HUES6 (cell line): Measurements from ENCODE around the gene TNPO1.
A peak's percentile ranks its signal among the peaks of the same experiment; 100 is the strongest.
"Not testable (repeated sequence)": the region's sequence is repeated elsewhere in the genome, so short reads cannot be mapped to it uniquely, and the experiment has no call there.

ENCODE experiments used
- H3K27ac ChIP-seq: 2 replicates; pipeline ENCODE4 v1.7.0; 2013; ENCODE audit warnings: low read depth, mild to moderate bottlenecking, low read length, inconsistent platforms
- H3K27me3 ChIP-seq: 2 replicates; pipeline ENCODE4 v1.6.1; 2013; ENCODE audit warnings: low read length; ENCODE audit not compliant: control insufficient read depth, insufficient read depth
- H3K36me3 ChIP-seq: 2 replicates; pipeline ENCODE4 v1.6.1; 2013; ENCODE audit warnings: low read length; ENCODE audit not compliant: control insufficient read depth, insufficient read depth
- H3K4me1 ChIP-seq: 2 replicates; pipeline ENCODE4 v1.6.1; 2013; ENCODE audit warnings: low read length; ENCODE audit not compliant: control insufficient read depth, insufficient read depth
- H3K4me3 ChIP-seq: 2 replicates; pipeline ENCODE4 v1.5.1; 2013; ENCODE audit warnings: low read depth, low read length
- H3K9ac ChIP-seq: one replicate; pipeline ENCODE4 v1.6.1; 2013; ENCODE audit warnings: mild to moderate bottlenecking, low read length
- H3K9me3 ChIP-seq: 2 replicates; pipeline ENCODE4 v1.6.1; 2013; ENCODE audit warnings: low read depth, low read length; ENCODE audit not compliant: control insufficient read depth, insufficient read depth

TNPO1 gene

DNA sequence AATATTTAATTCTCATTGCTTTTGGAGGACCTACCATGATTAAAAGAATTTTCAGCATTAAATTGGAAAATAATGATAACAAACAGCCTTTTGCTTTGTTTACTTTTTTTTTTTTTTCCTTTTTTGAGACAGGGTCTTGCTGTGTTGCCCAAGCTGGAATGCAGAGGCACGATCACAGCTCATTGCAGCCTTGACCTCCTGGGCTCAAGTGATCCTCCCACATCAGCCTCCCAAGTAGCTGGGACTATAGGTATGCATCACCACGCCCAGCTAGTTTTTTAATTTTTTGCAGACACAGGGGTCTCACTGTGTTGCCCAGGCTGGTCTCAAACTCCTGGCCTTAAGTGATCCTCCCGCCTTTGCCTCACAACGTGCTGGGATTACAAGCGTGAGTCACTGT lies 23.8 kb upstream of the TNPO1 start:
- not testable (repeated sequence) for H3K27me3 ChIP-seq, H3K9me3 ChIP-seq, H3K4me3 ChIP-seq, H3K4me1 ChIP-seq, H3K36me3 ChIP-seq, H3K9ac ChIP-seq, H3K27ac ChIP-seq

DNA sequence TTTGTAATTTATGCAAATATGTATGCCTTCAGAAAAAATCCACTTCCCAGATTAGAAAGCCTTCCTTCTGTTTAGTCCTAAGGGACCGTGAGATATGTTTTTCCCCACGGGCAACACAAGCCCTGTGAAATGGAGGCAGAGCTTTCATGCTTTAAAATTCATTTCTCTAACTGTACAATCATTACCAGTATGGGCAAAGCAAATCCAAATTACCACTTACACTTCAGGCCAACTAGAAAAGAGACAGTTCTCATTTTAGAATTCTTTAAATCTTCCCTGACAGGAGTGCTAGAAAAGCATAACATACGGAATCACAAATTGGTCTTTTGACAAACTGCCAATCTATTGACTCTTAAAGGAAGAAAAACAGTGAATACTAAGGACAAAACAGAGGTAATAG lies 20.5 kb upstream of the TNPO1 start:
- Histone ChIP-seq H3K9me3 (no peaks in the 10 kb centered on the region), H3K9ac (no peak overlapping the region), H3K4me1 (peaks cover 7% of the 10 kb centered on the region; the same call in 1 of the 2 replicates), H3K27ac (no peak overlapping the region), H3K4me3 (no peak overlapping the region), H3K36me3 (no peaks in the 10 kb centered on the region), H3K27me3 (no peaks in the 10 kb centered on the region)

DNA sequence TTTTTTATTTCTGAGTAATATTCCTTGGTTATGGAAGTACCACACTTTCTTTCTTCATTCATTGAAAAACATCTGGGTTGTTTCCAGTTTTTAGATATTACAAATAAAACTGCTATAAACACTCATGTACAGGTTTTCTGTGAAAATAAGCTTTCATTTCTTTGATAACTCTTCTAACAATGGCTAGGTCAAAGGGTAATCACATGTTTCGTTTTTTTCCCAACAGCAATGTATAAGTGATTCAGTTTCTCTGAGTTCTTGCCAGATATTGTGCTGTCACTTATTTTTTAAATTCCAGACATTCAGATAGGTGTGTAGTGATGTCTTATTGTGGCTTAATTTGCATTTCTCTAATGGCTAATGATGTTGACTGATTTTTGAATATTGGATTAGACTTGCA lies 16.7 kb upstream of the TNPO1 start:
- H3K36me3 ChIP-seq = no peaks in the 10 kb centered on the region
- H3K9me3 ChIP-seq = no peaks in the 10 kb centered on the region
- H3K4me1 ChIP-seq = no peaks in the 10 kb centered on the region

DNA sequence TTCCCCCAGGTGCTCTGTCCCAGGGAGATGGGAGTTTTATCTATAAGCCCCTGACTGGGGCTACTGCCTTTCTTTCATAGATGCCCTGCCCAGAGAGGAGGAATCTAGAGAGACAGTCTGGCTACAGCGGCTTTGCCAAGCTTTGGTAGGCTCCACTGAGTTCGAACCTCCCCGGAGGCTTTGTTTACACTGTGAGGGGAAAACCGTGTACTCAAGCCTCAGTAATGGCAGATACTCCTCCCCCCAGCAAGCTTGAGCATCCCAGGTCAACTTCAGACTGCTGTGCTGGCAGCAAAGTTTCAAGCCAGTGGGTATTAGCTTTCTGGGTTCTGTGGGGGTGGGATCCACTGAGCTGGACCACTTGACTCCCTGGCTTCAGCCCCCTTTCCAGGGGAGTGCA lies 7.8 kb upstream of the TNPO1 start:
- not testable (repeated sequence) for H3K4me1 ChIP-seq, H3K27me3 ChIP-seq, H3K4me3 ChIP-seq, H3K27ac ChIP-seq, H3K9ac ChIP-seq, H3K9me3 ChIP-seq, H3K36me3 ChIP-seq

More for the DNA sequence above, 16.7 kb upstream of the TNPO1 start:
- H3K27me3 ChIP-seq = no peaks in the 10 kb centered on the region
- no peak overlapping the region for H3K27ac ChIP-seq
- H3K9ac ChIP-seq = no peak overlapping the region
- no peak overlapping the region for H3K4me3 ChIP-seq

DNA sequence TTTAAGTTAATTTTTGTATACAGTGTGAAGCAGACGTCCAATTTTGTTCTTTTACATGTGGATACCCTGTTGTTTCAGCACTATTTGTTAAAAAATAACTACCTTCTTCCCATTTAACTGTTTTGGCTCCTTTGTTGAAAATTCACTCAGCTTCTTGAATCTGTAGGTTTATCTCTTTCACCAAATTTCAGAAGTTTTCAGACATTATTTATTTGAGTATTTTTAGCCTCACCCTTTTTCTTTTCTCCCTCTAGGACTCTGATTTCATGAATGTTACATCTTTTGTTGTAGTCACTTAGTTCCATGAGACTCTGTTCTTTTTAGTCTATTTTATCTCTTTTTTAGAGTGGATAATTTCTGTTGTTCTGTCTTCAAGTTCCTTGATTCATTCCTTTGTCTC lies 4.6 kb upstream of the TNPO1 start:
- no peaks in the 10 kb centered on the region for H3K36me3 ChIP-seq
- no peaks in the 10 kb centered on the region for H3K9me3 ChIP-seq
- H3K27ac ChIP-seq = no peak overlapping the region
- H3K4me1 ChIP-seq = no peaks in the 10 kb centered on the region
- H3K9ac ChIP-seq = no peak overlapping the region
- no peaks in the 10 kb centered on the region for H3K27me3 ChIP-seq
- no peak overlapping the region for H3K4me3 ChIP-seq

DNA sequence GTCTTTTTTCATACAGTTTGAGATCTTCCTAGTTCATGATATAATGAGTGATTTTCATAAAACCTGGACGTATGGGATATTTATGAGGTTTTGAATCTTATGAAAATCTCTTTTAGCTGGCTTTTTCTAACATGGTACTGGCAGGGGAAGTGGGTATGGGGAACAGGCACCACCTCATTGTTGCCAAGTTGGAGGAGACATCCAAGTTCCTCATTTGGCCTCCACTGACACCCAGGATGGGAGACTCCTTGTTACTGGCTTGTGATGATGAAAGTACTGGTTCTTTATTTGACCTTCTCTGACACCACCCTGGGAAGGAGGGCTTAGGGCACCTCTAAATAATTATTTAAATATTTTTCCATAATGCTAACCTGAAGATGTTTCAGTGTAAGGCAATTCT lies 4.0 kb upstream of the TNPO1 start:
- Histone ChIP-seq H3K4me3 (no peak overlapping the region), H3K27ac (no peak overlapping the region), H3K36me3 (no peaks in the 10 kb centered on the region), H3K27me3 (no peaks in the 10 kb centered on the region), H3K9me3 (no peaks in the 10 kb centered on the region), H3K9ac (no peak overlapping the region), H3K4me1 (no peaks in the 10 kb centered on the region)

DNA sequence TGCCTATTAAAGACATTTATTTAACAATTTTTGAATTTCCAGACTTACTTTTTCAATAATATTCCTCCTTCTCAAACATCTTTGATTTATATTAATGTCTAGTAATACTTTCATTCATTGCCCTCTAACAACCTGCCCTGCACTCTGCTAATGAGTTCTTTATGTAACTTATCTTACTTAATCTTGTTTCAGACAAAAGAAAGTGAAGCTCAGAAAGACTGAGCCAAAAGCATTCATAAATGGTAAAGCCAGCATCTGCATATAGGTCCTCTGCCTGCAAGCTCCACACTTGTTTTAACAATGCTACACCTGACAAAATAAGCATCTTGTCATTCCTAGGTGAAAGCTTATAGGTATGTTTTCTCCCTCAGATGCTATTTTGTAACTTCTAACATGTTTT lies 2.4 kb upstream of the TNPO1 start:
- Histone ChIP-seq H3K4me3 (no peak overlapping the region), H3K9ac (no peak overlapping the region), H3K27me3 (no peaks in the 10 kb centered on the region), H3K9me3 (no peaks in the 10 kb centered on the region), H3K4me1 (peaks cover 14% of the 10 kb centered on the region), H3K36me3 (no peaks in the 10 kb centered on the region), H3K27ac (no peak overlapping the region)

DNA sequence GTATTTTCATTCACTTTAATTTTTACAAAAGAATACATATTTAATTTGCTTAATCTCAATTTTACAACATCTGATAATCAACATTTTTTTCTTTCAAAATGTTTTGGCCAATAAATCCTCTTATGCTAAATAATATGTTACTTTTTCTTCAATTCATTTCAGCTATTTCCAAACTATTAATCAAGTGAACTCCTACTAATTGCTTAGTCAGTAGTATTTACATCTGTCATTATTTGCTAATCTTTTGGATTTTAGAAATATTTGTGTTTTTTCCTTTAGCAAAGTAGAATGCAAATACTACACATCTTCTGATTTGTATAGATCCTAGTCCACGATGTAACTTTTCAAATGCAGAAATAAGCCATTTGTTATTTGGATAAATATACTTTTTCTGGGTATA lies 1.6 kb upstream of the TNPO1 start:
- H3K27me3 ChIP-seq = no peaks in the 10 kb centered on the region
- no peaks in the 10 kb centered on the region for H3K9me3 ChIP-seq
- peaks cover 19% of the 10 kb centered on the region for H3K4me1 ChIP-seq
- H3K36me3 ChIP-seq = no peaks in the 10 kb centered on the region
- H3K4me3 ChIP-seq = no peak overlapping the region
- H3K9ac ChIP-seq = no peak overlapping the region
- H3K27ac ChIP-seq = no peak overlapping the region

DNA sequence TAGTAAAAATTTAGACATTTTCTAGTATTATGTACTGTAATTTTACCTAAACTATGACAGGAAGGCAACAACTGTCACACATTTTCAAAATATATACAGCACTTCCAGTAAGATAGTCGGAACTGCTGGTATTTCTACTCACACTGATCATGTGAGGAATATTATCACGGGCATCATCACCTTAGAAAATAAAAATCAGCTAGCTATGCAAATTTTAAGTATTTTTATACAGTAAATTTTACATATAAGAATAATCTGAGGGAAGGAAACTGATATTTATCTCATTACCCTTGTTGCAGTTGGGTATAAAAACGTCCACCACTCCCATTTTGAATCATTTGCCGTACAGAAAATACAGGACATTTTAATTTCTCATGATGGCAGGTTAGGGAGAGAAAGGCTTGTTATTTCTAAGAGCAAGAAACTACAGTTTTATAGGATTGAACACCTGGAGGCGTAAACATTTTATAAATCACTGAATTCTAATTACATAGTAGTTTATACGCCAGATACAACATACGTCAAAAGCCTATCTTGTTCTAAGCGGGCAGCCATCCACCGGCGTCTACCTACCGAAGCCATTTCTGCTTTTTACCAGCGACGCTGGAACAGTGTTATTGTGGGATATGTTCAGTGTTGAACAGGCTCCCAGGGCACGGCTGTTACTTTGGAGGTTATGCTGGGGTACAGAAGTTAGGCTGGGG lies 729 bp upstream of the TNPO1 start:
- Histone ChIP-seq H3K4me1 (peaks cover 19% of the 10 kb centered on the region), H3K9me3 (no peaks in the 10 kb centered on the region), H3K9ac (peak overlapping the region; percentile 95), H3K27me3 (no peaks in the 10 kb centered on the region), H3K36me3 (no peaks in the 10 kb centered on the region), H3K27ac (peak overlapping the region; percentile 87), H3K4me3 (peak overlapping the region; percentile 67)

DNA sequence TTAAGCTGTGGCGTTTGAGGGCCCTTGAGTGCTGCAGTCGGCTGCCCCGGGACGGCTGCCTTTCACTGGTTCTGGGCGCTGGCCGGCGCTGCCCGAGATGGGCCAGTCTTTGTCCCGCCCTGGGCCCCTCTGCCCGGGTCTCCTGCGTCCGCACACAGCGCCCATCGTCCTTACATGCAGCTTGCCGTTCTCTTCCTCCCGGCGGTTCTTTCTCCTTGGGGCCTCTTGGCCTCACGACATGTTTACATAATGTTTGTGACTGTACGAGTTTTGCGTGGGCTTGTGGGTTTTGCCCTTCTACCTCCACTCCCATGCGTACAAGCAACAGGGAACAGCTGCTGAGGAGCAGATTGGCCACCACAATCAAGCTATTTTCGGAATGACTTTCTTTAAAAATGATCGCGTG lies 618 bp downstream of the TNPO1 start:
- peaks cover 19% of the 10 kb centered on the region for H3K4me1 ChIP-seq
- no peaks in the 10 kb centered on the region for H3K9me3 ChIP-seq
- no peaks in the 10 kb centered on the region for H3K36me3 ChIP-seq
- peak overlapping the region; percentile 67 for H3K4me3 ChIP-seq
- peak overlapping the region; percentile 87 for H3K27ac ChIP-seq
- H3K9ac ChIP-seq = peak overlapping the region; percentile 95
- H3K27me3 ChIP-seq = no peaks in the 10 kb centered on the region

DNA sequence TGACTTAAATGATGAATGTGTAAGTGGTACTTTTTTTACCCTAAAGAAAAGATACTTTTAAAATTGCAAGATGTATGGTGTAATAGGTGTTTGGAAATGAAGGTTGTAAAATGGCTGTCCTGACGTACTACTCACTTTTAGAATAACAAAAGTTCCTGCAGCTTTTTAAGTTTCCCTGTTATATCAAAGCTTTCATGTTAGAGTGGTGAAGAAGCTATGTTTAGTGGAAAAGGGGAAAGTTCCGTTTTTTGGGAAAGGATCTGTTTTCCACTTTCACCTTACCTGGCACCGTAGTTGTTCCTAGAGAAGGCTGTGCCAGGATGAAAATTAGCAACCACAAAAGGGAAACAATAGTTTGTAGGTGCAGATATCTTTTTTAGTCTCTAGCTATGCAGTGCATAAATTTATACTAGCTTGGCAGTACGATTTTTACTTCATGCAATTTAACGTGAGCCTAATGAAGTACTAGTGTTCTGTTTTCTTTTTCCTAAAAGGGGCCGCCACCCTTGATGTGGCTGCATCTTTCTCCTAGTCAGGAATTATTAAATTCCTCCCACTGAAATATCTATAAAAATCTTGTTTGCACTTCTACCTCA lies 1.3 kb downstream of the TNPO1 start:
- Histone ChIP-seq H3K27me3 (no peaks in the 10 kb centered on the region), H3K9ac (peak overlapping the region; percentile 95), H3K9me3 (no peaks in the 10 kb centered on the region), H3K4me3 (peak overlapping the region; percentile 67), H3K36me3 (no peaks in the 10 kb centered on the region), H3K4me1 (peaks cover 19% of the 10 kb centered on the region), H3K27ac (no peak overlapping the region)
